GM12892 (cell line): Measurements from ENCODE around the gene ATP1A3.

Experiments used
- DNase-seq: peaks from one replicate; pipeline ENCODE4 v3.0.0; 2011; ENCODE audit not compliant: insufficient read length
- FAIRE-seq: peaks from 2 replicates; lab custom pipeline; 2011; peaks lifted over from hg19 to GRCh38; lab: Jason Lieb, UNC
- POLR2A ChIP-seq: IDR thresholded peaks from 2 replicates; pipeline ENCODE4 v1.6.1; 2011; ENCODE audit warnings: low read depth, low read length, control low read depth
- POLR2AphosphoS5 ChIP-seq: IDR thresholded peaks from 2 replicates; pipeline ENCODE4 v1.6.1; 2011; ENCODE audit warnings: low read depth, low read length, control low read depth
- TAF1 ChIP-seq: IDR thresholded peaks from 2 replicates; pipeline ENCODE4 v1.6.1; 2011; ENCODE audit warnings: low read depth, mild to moderate bottlenecking, control low read depth, low read length, borderline replicate concordance

The ATP1A3 gene

DNA sequence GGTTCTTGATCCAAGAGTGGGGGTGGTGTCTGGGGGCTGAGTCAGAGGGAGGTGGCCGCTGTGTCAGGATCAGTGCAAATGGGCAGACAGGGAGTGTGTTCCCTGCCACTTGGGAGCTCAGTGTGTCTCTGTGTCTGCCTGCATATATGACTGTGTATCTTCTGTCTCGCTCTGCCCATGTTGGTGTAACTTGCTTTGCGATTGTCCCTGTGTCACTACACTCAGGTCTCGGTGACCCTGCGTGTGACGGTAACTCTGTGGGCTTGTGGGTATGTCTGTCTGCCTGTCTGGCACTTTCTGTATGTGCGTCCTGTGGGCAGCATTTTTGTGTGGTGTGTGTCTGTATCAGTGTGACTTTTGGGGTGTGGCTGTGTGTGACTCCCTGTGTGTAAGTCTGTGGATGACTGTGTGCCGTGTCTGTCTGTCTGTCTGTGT lies 57.6 kb downstream of the ATP1A3 start:
- TF ChIP-seq TAF1 (no peak), POLR2A (no peak)
- DNase-seq, result no peak
- FAIRE-seq, result peak; percentile 48

DNA sequence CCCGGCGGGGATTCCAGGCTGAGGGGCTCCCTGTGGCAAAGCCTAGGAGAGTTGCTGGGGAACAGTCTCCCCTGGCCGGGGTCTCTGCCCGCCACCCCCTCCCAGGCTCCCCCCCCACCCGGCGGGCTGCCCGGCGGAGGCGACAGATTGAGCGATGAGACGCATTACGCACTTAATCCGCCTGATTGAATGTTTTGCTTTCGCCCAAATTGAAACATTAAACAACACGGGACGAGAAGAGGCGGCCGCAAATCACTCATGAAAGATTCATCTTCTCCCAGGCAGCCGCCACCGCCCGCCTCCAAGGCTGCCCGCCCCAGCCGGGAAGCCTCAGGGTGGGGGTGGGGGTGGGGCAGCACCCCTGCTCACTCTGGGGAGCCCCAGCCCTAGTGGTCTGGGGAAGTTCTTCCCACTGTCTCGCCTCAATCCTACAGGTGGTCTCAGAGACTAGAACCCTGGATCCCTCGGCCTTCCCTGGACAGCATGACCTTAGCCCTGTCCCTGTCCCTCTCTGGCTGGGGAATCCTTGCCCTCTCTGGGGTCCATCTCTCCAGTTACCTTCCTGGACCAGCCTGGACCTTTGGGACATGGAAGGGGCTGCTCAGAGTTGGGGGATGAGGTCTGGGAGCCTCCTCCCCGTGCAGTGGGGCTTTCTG lies 58.1 kb downstream of the ATP1A3 start:
- DNase-seq, result no peak
- no peak for TF ChIP-seq POLR2A
- TF ChIP-seq POLR2AphosphoS5, result no peak
- no peak for TF ChIP-seq TAF1
- FAIRE-seq, result peak; percentile 62

DNA sequence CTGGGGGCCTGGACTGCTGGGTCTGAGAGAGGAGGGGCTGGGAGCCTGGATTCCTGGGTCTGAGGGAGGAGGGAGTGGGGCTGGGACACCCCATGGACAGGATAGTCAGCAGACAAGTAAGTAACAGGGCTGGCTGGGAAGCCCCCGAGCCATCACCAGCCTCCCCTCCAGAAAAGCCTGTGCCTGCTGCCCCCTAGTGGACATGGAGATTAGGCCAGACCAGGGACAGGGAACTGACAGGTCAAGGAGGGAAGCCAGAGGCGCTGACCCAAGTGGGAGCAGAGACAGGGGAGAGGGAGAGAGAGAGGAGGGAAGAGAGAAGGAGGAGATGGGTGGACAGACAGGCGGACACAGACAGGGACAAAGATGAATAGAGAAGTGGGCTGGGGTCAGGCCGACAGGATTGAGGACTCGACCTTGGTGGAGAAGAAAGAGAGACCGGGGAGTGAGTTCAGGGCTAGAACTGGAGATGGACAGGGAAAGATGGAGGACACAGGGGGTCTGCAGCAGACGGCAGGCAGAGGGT lies 59.1 kb downstream of the ATP1A3 start:
- no peak for TF ChIP-seq POLR2A
- TF ChIP-seq TAF1, result no peak
- no peak for TF ChIP-seq POLR2AphosphoS5
- peak; percentile 84 for DNase-seq
- peak; percentile 87 for FAIRE-seq

DNA sequence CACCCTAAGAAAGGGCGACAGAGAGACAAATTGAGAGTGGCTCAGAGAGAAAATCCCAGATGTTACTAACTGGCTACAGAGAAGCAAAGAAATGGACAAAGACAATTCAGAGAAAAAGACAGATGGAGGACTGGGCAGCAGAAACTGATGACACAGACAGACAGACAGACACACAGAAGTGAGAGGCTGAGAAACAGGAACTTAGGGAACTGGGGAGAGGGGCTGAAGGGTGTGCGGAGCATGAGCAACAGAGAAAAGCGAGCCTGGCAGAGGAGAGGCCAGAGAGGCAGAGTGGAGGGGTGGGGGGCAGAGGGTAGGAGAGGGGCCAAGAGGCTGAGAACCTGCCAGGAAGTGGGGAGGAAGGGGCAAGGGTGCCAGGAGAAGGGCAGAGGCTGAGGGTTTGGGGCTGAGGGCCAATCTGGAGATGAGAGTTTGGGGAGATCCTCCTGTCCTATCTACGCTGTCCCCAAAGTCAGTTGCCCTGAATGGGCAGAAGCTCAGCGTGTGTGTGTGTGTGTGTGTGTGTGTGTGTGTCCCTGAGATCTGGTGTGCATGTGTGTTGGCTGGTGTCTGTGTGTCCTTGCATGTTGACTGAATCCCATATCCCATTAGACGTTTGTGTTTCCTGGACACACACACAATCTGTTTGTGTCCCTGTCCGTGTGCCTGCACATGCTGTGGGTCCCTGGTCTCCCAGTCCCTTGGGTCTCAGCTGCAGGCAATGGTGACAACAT lies 60.2 kb downstream of the ATP1A3 start:
- FAIRE-seq (no peak), DNase-seq (no peak)
- TF ChIP-seq POLR2A (no peak), POLR2AphosphoS5 (no peak), TAF1 (no peak)

DNA sequence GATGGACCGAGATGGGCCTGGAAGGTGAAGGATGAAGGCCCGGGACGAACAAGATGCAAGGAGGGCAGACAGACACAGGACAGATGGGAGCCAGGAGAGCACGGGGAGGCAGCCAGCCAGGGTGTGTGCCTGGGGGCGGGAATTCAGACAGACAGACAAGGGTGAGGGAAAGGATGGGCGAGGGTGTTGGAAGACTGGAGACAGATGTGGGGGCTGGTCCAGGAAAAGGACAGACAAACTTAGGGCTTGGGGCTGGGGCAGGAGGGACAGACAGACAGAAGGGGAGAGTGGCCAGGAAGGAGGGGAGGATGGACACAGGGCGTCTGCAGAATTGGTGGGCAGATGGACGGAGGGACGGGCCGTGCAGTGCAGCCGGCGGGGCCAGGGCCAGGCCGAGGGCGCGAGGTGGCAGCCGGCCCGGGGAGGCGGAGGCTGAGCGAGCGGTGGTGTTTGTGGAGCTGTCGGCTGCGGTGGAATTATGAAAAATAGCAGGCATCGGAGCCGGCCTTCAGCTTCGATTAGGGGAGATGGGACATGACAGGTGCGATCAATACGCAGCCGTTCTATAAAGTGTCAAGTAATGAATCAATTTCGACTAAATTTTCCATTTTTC lies 61.2 kb downstream of the ATP1A3 start:
- TF ChIP-seq POLR2AphosphoS5 (no peak), POLR2A (no peak), TAF1 (no peak)
- FAIRE-seq, result no peak

DNA sequence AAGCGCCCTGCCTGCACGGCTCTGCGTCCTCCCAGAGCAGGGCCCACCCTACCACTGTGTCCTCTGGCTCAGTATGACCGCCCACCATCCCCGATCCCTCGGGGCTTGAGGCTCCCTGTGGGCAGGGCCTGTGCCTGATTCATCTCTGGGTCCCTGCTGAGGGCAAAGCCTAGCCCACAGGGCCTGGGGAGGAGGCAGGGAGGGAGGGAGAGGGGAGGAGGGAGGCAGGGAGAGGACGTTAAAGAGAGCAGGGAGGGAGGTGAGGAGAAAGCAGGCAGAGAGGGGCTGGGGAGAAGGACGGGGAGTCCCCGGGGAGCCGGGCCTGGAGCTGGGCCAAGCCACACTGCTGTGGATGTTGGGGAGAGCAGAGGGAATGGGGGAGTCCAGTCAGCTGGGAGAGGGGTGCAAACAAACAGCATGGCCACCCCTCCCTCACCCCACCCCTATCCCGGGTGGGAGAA lies 61.7 kb downstream of the ATP1A3 start:
- DNase-seq, result no peak
- FAIRE-seq, result no peak
- TF ChIP-seq POLR2A (no peak), TAF1 (no peak), POLR2AphosphoS5 (no peak)

More for the DNA sequence above, 61.2 kb downstream of the ATP1A3 start:
- no peak for DNase-seq

DNA sequence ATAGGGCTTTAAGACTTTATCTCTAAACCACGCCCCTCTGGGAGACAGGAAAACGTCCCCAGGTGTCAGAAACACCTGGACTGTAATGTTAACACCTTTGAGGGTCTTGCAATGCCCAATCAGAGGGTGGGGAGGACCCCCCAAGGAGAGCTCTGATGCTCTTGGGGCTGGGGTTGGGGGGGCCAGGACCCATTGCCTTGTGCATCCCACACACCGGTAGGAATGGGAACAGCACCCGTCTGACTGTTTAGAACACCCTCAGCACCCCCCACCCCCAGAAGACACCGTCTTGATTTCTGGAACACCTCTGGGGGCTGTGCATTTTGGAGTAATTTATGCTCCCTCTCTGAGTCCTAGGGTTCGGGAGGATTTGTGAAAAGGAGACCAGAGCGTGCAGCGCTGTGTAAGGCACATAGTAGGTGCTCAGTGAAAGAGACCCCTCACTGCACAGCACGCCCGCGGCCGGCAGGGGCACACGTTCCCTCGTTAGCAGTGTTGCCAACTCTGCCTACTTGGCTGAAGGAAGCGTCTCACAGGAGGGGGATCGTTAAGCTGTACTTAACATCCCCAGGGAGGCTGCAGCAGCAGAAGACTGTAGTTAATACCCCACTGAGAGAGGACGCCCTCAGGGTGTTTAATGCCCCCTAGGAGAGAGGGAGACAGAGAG lies 63.0 kb downstream of the ATP1A3 start:
- no peak for DNase-seq
- no peak for TF ChIP-seq TAF1
- TF ChIP-seq POLR2AphosphoS5, result no peak
- TF ChIP-seq POLR2A, result no peak
- FAIRE-seq, result no peak

DNA sequence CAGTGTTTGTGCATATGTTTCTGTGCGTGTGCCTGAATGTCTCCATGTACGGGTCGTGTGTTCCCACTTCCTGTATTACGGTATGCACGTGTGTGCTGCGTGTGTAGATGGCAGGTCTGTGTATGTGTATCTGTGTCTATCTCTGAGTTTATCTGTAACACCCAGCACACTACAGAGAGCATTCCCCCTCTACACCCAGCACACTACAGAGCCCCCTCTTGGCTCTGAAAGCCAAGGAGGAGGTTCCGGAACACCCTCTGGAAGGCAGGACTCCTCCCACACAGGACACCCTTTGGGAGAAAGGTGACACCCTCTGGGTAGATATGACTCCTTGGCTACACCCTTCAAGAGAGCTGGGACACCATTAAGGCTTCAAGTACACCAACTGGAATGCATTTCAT lies 63.7 kb downstream of the ATP1A3 start:
- FAIRE-seq, result no peak
- no peak for DNase-seq
- TF ChIP-seq POLR2A, result no peak

DNA sequence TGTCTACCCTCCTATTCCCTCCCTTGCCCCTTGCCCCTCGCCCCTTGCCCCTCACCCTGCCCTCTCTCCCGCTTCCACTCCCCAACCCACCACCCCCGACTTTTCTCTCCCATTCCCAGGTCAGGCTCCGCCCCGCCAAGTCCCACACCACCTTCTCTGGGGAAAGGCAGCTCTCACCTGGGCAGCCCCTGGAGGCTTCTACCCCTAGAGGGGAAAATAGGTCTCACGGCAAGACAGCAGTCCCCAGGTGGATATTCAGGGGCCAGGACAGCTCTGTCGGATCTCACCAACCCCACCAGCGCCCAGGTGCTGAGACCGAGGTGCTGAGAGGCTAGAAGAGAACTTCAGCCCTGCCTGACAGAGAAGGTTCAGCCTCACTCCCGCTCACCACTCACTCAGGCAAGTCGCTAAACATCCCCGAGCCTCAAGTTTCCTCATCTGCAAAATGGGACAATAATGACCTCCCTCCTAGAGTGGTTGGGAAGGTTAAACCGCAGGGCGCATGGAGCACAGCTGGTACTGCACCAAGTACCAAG lies 64.4 kb downstream of the ATP1A3 start:
- FAIRE-seq (no peak), DNase-seq (no peak)
- TF ChIP-seq TAF1, result no peak
- TF ChIP-seq POLR2AphosphoS5, result no peak
- TF ChIP-seq POLR2A, result no peak

DNA sequence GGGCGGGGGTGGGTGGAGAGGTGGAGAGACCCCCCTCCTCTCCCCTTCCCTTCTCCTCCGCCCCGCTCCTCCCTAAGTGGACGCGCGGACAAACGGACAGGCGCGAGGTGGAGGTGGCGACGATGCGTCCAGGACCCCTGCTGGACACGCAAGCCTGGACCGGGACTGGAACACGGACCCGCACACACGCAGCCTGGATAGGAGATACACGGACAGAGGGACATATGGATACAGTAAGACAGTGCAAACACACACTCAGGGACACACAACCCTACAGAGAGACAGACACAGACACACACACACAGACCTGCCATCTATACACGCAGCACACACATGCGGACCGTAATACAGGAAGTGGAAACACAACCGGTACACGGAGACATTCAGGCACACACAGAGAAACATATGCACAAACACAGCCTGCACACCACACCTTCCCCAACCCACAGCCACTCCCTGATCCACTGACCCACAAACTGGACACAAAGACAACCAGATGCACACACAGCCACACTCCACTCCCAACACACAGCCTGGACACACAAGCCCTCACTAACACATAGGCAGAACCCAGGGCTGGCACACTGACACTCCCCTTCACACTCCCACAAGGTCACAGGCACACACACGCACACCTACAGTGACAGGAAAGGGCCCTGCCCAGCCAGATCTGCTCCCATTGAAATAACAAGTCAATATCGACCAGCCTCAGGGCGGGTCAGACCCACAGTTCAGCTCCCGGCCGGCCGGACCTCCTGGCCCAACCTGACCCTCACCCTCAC lies 65.1 kb downstream of the ATP1A3 start:
- DNase-seq (no peak), FAIRE-seq (peak; percentile 93)
- TF ChIP-seq POLR2A, result no peak
- TF ChIP-seq TAF1, result no peak
- no peak for TF ChIP-seq POLR2AphosphoS5

DNA sequence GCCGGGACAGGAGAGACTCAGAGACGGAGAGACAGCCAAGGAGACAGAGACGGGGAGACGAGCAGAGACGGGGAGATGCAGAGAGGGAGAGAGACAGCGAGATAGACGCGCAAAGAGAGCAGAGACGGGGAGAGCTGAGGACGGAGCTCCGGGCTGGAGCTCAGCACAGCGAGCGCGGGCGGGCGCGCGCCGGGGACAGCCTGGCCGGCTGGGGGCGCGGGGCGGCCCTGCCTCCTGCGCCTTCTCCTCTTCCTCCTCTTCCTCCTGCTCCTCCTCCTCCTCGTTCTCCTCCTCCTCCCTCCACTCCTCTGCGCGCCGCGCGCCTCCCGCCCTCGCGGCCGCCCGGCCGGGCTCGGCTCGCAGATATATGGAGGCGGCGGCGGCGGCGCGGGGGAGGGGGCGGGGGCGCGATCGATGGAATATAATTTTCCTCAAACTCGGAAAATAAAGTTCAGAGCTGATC lies 65.8 kb downstream of the ATP1A3 start, which contains the start of gene ERFL:
Gene ERFL, minus strand, starts transcription at position 229 of the 463 bp plus-strand sequence. CDS start 15,530 bp downstream, outside the sequence.
- peak; percentile 33 for FAIRE-seq
- no peak for DNase-seq
- TF ChIP-seq POLR2A (no peak), TAF1 (no peak), POLR2AphosphoS5 (no peak)
